Stimulated activated CD8-positive, alpha-beta memory T cell treated with anti-CD3 and anti-CD28 coated beads, Interleukin-4, amount 100 ng/mL, for 1 hour (primary cell): Measurements from ENCODE around the gene PMM1.
A peak's percentile ranks its signal among the peaks of the same experiment; 100 is the strongest.
"Not testable (repeated sequence)": the region's sequence is repeated elsewhere in the genome, so short reads cannot be mapped to it uniquely, and the experiment has no call there.

ENCODE experiments used
- DNase-seq, 2 donors: peaks; one replicate each; pipeline ENCODE4 v3.0.0-alpha.2; 2020; ENCODE audit warnings: low read depth in 2 of 2, low spot score in 1 of 2

PMM1 gene

DNA sequence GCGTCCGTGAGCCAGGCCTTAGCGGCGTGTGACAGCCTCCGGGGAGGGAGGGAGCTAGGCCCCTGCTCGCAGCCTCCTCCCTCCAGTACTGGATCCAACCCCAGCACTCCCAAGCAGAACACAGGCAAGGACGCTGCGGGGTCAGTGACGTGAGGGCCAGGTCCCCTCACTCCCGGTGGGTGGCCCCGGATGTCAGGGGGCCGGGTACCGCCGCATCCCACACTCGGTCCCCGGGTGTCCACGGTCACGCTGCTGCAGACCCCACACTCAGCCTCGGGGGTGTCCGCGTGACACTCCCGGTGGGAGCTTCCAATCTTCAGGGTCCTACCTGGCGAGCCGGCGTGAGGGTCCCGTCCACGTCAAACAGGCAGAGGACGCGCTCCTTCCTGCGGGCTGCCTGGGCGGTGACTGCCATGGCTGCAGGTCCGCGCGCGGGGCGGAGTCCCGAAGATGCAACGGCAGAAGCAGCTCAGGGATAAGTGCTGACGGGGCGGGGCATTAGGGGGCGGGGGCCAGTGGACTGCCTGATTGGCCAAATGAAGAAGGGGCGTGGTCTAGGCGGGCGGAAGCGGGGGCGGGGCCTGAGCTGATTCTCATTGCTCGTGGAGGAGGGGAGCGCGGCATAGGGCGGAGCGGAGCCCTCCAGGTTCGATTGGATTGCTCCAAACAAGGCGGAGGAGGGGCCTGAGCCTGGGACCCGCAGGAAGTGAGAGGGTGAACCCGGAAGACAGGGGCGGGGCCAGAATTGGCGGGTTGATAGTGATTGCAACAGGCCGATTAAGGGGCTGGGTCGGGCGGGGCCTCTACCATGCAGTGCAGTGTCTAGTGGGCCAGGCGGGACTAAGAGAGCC is at the start of gene PMM1:
Gene PMM1, minus strand, starts transcription at position 450 of the 851 bp plus-strand sequence. Its CDS starts 35 bp downstream, at position 415.
- peak; percentile 100 for DNase-seq

- DNase-seq, result no peak
Measured at GRCh38 chr22:41638748-41639147, 49.1 kb upstream of the PMM1 start.

GRCh38 chr22:41638124-41638523 is 48.5 kb upstream of the PMM1 start:
- DNase-seq, result no peak

DNA sequence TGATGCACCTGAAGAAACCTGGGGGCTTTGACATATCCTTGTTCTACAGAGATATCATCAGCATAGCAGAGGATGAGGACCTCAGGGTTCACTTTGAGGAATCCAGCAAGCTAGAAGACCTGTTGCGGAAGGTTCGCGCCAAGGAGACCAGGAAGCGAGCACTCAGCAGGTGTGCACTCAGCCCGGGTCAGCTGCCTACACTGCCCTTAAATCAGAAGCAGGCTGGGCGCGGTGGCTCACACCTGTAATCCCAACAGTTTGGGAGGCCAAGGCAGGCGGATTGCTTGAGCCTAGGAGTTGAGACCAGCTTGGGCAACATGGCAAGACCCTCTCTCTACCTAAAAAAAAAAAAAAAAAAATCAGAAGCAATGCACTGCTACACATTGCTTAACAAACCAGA is 48.0 kb upstream of the PMM1 start:
- DNase-seq, result not testable (repeated sequence)

DNA sequence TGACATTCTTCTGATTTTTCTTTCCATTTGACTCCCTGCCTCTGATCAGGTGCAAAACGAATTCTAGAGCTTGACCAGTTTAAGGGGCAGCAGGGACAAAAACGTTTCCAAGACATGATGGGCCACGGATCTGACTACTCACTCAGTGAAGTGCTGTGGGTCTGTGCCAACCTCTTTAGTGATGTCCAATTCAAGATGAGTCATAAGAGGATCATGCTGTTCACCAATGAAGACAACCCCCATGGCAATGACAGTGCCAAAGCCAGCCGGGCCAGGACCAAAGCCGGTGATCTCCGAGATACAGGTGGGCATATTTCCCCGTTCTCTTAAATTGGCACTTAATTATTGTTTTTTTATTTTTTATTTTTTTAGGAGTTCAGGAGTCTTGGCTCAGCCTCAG is 46.8 kb upstream of the PMM1 start:
- DNase-seq, result no peak

DNA sequence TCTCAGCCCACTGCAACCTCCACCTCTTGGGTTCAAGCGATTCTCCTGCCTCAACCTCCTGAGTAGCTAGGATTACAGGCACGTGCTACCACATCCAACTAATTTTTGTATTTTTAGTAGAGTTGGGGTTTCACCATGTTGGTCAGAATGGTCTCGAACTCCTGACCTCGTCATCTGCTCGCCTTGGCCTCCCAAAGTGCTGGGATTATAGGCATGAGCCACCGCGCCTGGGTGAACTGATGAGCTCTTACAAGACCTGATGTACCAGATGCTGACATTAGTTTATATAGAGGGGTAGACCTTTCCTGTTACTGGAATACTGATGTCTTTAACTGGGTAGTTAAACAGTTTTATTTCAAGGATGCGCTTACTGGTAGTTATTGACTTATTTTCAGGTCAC is 45.0 kb upstream of the PMM1 start:
- not testable (repeated sequence) for DNase-seq

GRCh38 chr22:41631615-41632014 is 42.0 kb upstream of the PMM1 start:
- not testable (repeated sequence) for DNase-seq

GRCh38 chr22:41631115-41631514 is 41.5 kb upstream of the PMM1 start:
- DNase-seq, result not testable (repeated sequence)

DNA sequence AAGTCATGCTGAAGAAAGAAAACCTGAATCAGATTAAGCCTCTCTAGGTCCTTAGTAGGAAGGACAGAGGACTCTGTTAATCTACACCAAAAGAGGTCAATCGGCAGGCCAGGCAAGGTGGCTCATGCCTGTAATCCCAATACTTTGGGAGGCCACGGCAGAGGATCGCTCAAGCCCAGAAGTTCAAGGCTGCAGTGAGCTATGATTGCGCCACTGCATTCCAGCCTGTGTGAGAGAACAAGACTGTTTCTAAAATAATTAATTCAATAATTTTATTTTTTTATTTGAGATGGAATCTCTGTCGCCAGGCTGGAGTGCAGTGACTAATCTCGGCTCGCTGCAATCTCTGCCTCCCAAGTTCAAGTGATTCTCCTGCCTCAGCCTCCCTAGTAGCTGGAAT is 35.9 kb upstream of the PMM1 start:
- DNase-seq, result no peak

GRCh38 chr22:41621911-41622179 is 32.2 kb upstream of the PMM1 start:
- DNase-seq, result no peak

- peak; percentile 100 for DNase-seq
Measured at GRCh38 chr22:41621099-41621910, 31.7 kb upstream of the PMM1 start, which contains the start of gene XRCC6. TSS of gene XRCC6 (plus strand) at chr22:41621295. CDS start at chr22:41622005, 710 bp downstream.

DNA sequence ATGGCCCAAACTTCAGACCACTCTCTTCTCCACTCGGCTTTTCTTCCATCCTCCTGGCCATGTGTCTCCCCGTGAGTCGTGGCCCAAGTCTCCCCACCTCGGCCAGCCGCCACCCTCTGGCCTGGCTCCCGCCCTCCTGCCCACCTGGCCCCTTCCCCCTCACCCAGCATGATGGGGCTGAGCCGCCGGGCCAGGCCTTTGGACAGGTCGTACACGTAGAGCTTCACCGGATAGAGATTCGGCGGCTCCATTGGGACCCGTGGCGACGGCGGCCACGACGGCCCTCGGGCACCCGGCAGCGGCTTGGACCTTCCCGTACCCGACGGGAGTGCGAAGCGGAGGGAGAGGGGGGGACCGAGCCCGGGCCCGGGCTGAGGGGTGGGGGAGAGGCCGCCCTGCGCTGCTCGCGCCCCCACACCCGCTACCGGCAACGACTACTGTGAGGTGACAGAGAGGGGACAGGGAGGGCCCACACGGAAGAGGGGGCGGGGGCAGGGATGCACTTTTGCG is 31.0 kb upstream of the PMM1 start, which contains the start of gene DESI1:
Gene DESI1, minus strand, starts transcription at position 455 of the 510 bp plus-strand sequence. Its CDS starts 204 bp downstream, at position 251.
- no peak for DNase-seq

DNA sequence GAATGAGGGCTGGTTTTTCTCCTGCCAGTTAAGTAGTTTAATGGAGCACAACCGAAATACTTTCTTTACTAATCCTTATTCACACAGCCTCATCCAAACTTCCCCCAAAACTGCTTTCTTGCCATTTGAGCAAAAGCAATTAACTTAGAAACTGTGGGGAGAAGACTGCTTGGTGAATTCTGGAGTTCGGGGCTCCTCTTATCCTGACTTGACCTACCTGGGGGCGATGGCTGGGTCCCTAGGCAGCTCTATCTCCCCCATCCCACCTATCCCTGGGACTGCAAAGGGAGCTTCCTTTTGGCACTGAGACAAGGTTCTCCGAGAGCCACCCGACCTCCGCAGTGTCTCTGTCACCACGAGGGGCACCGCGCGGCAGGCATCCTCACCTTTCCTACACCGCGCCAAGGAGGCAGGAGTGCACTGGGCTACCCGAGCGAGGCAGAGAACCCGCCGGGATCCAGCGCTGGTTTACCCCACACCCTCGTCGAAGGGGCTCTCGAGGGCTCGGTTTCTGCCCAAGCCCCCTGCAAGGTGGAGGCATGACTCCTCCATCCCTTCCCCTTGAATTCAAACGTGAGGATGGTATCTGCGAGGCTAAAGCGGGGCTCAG is 30.4 kb upstream of the PMM1 start:
- peak in 1 of 2 donors; percentile 13 for DNase-seq

DNA sequence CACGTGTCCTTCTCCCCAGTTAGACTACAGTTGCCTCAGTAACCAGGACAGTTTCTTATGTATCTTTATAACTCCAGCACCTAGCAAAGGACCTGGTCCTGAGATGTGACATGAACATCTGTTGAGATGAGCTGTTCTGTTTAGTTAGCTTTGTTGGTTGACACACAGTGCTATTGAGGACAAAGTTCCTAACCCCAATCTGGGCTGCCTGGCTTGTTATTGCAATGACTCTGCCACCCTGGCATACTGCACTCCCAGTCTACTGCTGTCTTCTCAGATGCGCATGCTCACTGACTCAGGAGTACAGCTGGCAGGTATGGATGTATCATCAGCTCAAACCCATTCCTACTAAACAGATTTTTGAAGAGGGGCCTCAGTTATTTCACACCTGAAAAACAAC is 23.8 kb upstream of the PMM1 start:
- no peak for DNase-seq

DNA sequence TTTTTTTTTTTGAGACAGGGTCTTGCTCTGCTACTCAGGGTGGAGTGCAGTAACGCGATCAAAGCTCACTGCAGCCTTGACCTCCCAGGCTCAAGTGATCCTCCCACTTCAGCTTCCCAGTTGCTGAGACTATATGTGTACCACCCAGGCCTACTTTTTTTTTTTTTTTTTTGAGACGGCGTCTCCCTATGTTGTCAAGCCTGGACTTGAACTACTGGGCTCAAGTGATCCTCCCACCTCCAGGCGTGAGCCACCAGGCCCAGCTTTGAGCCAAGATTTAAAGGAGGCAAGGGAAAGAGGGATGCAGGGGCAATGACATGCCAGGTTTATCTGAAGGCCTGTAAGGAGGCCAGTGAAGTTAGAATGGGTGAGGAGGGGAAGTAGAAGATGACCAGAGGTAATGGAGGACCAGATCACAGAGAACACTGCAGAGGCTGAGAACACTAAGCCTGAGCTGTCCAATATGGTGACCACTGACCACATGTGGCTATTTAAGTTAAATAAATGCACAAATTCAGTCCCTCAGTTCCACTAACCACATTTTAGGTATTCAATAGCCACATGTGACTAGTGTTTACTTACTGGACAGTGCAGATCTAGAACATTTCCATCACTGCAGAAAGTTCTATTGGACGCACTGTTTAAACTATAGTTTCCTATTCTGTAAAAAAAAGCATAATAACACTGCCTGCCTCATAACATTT is 23.1 kb upstream of the PMM1 start:
- DNase-seq, result no peak

DNA sequence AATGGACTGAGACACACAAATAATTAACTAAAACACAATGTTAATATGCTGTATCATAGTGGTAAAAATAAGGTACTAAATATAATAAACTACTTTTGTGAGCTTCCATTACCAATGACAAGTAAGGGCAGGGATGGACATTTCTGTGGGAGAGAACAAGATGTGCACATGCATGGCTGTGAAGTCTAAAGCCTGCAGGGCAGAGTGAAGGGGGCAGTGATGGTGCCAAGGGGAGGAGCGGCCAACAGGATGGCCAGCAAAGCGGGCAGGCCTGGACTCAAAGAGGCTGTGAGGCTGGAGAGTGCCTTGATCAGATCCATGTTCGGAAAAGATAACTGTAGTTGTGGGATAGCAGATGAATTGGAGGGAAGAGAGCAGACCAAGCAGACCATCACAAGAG is 18.7 kb upstream of the PMM1 start:
- no peak for DNase-seq

DNA sequence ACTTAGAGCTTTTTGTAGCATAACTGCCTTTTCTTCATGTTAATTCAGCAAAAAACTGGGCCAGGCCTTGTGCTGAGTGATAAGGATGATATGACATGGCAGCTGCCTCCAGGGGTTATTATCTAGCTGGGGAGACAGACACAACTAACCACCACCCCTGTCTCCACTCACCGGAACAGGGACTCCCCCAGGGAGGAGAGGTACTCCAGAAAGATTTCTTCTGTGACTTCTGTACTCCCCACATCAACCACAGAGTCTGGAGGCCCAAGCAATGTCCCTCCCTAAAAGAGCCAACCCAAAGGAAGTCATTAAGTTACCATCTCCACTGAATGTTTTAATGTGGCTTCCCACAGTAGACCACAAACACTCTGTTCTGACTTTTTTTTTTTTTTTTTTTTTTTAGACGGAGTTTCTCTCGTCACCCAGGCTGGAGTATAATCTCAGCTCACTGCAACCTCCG is 14.3 kb upstream of the PMM1 start:
- peak in 1 of 2 donors; percentile 17 for DNase-seq

GRCh38 chr22:41600976-41601375 is 11.3 kb upstream of the PMM1 start:
- DNase-seq, result no peak

GRCh38 chr22:41598891-41599635 is 9.4 kb upstream of the PMM1 start:
- no peak for DNase-seq

GRCh38 chr22:41598081-41598480 is 8.4 kb upstream of the PMM1 start:
- DNase-seq, result no peak
